ENCODE results near the gene VGLL3. TPM values are rescaled to one million over a fixed set of nuclear protein-coding genes. Genes with fewer than 3 reads are reported as not detected.

VGLL3 gene
- total RNA-seq, 1 donor from 2014 or later, result 4.5 TPM

GRCh38 chr3:86895202-86895601, 95.7 kb downstream of the VGLL3 start:
- no peak for DNase-seq (ENCODE audit: missing footprints)
- intact Hi-C loops (cut with DNase I), result no loop called here
- ATAC-seq, result no peak

GRCh38 chr3:86890741-86891396, 100.1 kb downstream of the VGLL3 start:
- intact Hi-C loops (cut with DNase I), result no loop called here
- ATAC-seq, result no peak
- no peak for DNase-seq (ENCODE audit: missing footprints)

Other genes with a start within 250 kb of the VGLL3 start
- gene CHMP2B, start 236.2 kb upstream of the VGLL3 start, total RNA-seq, result 33.5 TPM